Fibroblast of mammary gland (primary cell): ENCODE results near the gene ITGA7.

Experiments
- DNase-seq: peaks from one replicate; pipeline ENCODE4 v3.0.0-alpha.2; 2010; ENCODE audit warnings: low read depth
- H3K4me3 ChIP-seq: 2 replicates; pipeline ENCODE4 v1.5.1; 2011; ENCODE audit warnings: low read depth, mild to moderate bottlenecking, low read length, moderate library complexity; ENCODE audit not compliant: control insufficient read depth
- TF ChIP-seq, protein P1 (sequence below): conservative IDR thresholded peaks from 2 replicates; pipeline ENCODE4 v1.5.1; 2011; ENCODE audit warnings: low read depth, low read length, inconsistent platforms; ENCODE audit not compliant: control insufficient read depth, insufficient read depth

ITGA7 gene

GRCh38 chr12:55733021-55733555 lies 25.4 kb upstream of the ITGA7 start:
- no peak overlapping the region for H3K4me3 ChIP-seq
- DNase-seq, result no peak
- TF ChIP-seq, protein P1, sequence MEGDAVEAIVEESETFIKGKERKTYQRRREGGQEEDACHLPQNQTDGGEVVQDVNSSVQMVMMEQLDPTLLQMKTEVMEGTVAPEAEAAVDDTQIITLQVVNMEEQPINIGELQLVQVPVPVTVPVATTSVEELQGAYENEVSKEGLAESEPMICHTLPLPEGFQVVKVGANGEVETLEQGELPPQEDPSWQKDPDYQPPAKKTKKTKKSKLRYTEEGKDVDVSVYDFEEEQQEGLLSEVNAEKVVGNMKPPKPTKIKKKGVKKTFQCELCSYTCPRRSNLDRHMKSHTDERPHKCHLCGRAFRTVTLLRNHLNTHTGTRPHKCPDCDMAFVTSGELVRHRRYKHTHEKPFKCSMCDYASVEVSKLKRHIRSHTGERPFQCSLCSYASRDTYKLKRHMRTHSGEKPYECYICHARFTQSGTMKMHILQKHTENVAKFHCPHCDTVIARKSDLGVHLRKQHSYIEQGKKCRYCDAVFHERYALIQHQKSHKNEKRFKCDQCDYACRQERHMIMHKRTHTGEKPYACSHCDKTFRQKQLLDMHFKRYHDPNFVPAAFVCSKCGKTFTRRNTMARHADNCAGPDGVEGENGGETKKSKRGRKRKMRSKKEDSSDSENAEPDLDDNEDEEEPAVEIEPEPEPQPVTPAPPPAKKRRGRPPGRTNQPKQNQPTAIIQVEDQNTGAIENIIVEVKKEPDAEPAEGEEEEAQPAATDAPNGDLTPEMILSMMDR, result no peak

DNA sequence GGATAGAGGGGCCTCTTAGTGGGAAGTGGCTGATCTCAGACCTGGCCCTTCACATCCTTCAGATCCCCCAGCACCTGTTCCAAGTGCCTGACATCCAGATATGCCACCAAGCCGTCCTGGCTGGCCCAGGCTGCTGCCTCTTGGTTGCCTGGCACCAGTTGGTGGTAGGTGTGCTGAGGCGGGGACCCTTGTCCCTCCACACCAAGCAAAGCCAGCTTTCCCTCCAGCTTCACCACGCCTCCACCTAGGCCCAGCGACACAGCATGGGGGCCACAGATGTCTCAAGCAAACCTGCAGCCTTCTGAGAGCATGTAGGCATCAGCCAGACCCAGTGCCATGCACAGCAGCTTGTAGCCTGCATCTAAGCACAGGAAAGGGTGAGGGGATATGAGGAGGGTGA lies 24.6 kb upstream of the ITGA7 start:
- no peak for DNase-seq
- no peak overlapping the region for H3K4me3 ChIP-seq
- TF ChIP-seq, protein P1, result no peak

GRCh38 chr12:55729819-55730818 lies 22.4 kb upstream of the ITGA7 start:
- H3K4me3 ChIP-seq, result peak overlapping the region; percentile 68
- TF ChIP-seq, protein P1, result no peak
- DNase-seq, result peak; percentile 62

DNA sequence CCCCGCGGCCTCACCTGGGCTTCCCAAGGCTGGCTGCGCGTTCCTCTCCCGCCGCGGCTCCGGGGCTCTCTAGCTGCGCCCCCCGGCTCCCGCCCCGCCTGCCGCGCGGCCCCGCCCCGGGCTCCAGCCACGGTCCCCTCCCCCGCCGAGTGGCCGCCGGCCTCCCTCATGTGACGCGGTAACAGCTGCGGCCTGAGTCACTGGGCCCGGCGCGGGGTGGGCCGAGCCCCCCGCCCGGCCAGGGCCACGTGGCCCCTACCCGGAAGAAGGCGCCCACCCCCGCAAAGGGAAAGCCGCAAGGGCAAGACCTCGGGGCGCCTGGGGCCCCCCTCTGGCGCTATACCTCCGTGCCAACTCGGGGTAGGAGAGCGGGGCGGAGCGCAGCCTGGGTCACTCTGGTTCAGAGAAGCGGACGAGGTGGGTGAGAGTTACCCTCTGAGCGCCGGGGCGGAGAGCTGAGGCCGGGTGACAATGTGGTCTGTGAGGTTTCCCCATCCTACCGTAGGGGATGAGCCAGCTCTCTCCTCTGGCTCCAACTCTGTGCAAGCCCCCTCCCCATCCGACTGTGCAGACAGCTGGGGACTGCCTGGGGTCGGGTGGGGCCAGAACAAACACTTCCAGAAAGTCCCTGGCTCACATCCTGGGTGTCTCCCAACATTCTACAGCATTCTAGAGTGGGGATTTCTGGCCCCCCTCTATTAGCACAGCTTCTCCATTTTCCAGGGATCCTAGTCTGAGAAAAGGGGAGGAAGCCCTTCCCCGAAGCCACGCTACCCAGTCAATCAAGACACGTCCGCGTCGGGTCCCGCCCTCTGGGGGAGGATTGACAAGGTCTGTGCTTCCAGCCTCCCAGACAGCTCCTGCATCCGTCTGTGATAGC lies 21.5 kb upstream of the ITGA7 start, which contains the start of gene CD63:
TSS of gene CD63 (minus strand) at position 71 of the 880 bp plus-strand sequence. CDS start 668 bp downstream, outside the sequence.
- peak within 1 kb of the TSS; percentile 94 for H3K4me3 ChIP-seq
- peak; percentile 94 for DNase-seq
- TF ChIP-seq, protein P1, result no peak

DNA sequence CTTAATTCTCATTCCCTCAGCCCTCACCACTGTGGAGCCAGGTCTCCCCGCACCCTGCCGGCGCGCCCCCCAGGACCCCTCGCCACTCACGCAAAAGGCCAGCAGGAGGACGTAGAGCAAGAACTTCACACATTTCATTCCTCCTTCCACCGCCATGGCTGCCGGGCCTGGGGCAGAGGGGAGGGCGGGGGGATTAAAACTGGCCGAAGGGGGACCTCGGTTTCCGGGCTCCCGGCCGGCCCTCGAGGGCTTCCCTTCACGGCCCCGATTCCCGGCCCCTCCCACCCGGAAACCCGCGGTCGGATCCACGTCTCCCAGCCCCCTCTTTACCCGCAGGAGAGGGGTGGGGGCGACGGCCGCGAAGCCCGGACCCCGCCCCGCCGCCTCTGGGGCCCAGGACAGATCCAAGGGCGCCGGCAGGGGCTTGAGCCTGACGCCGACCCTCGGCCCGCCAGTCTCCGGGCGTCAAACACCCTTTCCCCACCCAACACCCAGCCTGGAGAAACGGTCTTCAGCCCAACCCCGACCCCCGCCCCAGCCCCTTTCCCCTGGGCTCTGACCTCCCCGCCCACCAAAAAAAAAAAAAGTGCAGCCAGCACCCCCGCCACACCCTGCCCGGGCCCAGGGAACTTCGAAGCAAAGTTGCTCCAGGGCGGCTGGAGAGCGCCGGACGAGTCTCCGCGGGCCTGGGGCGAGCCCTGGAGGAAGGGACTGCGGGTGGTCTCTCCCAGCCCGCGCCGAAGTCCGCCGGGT lies 20.7 kb upstream of the ITGA7 start:
- peak overlapping the region; percentile 94 for H3K4me3 ChIP-seq
- DNase-seq, result no peak
- TF ChIP-seq, protein P1, result no peak
